Activated T-helper 1 cell treated with Interleukin-2 at 50 U/mL for 16 hours (primary cell): Measurements from ENCODE around the gene TENT5A.

Source experiments
- DNase-seq: peaks from one replicate; pipeline ENCODE4 v3.0.0-alpha.2; 2020; ENCODE audit warnings: low read depth

The TENT5A gene

DNA sequence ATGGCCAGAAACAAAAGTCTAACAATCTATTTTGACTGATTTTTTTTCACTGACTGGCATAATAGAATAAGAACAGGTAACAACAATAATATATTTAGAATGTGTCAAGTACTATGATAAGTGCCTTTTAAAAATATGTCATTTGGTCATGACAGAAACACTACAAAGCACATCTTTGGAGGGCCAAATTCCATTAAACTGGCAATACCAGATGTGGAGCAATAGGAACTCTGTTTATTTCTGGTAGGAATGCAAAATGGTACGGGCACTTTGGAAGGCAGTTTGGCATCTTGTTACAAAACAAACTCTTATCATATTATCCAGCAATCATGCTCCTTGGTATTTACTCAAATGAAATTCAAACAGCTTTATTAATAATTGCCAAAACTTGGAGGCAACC lies 39.3 kb downstream of the TENT5A start:
- DNase-seq: no peak

DNA sequence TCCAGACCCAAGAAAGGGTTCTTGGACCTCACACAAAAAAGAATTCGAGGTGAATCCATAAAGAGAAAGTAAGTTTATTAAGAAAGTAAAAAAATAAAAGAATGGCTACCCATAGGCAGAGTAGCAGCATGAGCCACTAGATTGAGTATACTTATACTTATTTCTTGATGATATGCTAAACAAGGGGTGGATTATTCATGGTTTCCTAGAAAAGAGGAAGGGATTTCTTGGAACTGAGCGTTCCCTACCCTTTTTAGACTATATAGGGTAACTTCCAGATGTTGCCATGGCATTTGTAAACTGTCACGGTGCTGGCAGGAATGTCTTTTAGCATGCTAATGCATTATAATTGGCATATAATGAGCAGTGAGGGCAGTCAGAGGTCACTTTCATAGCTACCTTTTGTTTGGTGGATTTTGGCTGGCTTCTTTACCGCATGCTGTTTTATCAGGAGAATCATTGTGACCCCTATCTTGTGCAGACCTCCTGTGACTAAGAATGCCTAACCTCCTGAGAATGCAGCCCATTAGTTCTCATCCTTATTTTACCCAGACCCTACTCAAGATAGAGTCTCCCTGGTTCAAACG lies 44.3 kb downstream of the TENT5A start:
- DNase-seq: no peak

- DNase-seq: no peak
Observed at GRCh38 chr6:81704700-81705099, 47.8 kb downstream of the TENT5A start.

GRCh38 chr6:81700414-81700813 lies 52.1 kb downstream of the TENT5A start:
- no peak for DNase-seq

- no peak for DNase-seq
Observed at GRCh38 chr6:81697559-81697958, 54.9 kb downstream of the TENT5A start.

DNA sequence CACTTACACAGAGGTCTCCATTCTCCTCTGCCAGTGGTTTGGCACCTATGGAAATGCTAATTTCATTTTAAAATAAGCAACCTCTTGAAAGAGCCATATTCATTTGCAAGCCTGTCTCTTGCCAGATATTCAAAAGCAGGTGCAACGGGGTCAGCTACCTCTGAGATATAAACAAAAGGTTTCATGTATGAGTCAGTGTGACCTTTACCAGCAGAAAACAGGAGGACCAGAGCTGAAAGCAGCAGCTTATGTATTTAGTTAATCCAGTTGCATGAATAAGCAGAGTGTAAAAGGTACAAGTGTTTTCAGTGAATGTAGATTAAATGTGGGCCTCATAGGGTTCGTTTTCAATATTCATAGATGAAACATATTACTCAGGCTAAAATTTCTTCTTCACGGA lies 56.0 kb downstream of the TENT5A start:
- DNase-seq: no peak
